Natural killer cell treated with Interleukin-12 subunit alpha and Interleukin-12 subunit beta and Interleukin-15 and Interleukin-18, amount 100 ng/mL, for 72 hours (primary cell): ENCODE results near the gene P2RX4. TPM values are rescaled to one million over a fixed set of nuclear protein-coding genes. Genes with fewer than 3 reads are reported as not detected.
"Not testable (repeated sequence)": the region's sequence is repeated elsewhere in the genome, so short reads cannot be mapped to it uniquely, and the experiment has no call there.

Experiments
- ATAC-seq, 2 donors: fragments of 150-1000 bp; cut with Tn5 transposase in 1 of 2; sonication (Bioruptor Pico), chemical (Tn5 transposase) in 1 of 2; 2 replicates each; pipeline ENCODE4 v1.10.0; 2021
- DNase-seq: peaks from one replicate; pipeline ENCODE4 v3.0.0; 2022; ENCODE audit warnings: low spot score
- H3K27ac Mint-ChIP-seq, 2 donors: 1 replicate in 1 of 2; 2 replicates in 1 of 2; pipeline ENCODE4 v1.8.0; 2022; ENCODE audit warnings: mixed read lengths in 2 of 2, mild to moderate bottlenecking in 1 of 2, moderate library complexity in 1 of 2
- H3K27me3 Mint-ChIP-seq, 2 donors: 1 replicate in 1 of 2; 2 replicates in 1 of 2; pipeline ENCODE4 v1.8.0; 2022; ENCODE audit warnings: mixed read lengths in 2 of 2
- H3K36me3 Mint-ChIP-seq: one replicate; pipeline ENCODE4 v1.8.0; 2022; ENCODE audit warnings: mixed read lengths
- H3K4me1 Mint-ChIP-seq, 2 donors: 1 replicate in 1 of 2; 2 replicates in 1 of 2; pipeline ENCODE4 v1.8.0; 2022; ENCODE audit warnings: low read depth in 2 of 2, mixed read lengths in 2 of 2, mild to moderate bottlenecking in 1 of 2
- H3K4me3 Mint-ChIP-seq: one replicate; pipeline ENCODE4 v1.8.0; 2022; ENCODE audit warnings: mixed read lengths
- H3K9me3 Mint-ChIP-seq: 2 replicates; pipeline ENCODE4 v1.8.0; 2022; ENCODE audit warnings: mixed read lengths
- total RNA-seq, 2 donors: library from RNA; stranded (reverse); gene quantifications; one replicate each; pipeline ENCODE4 v1.2.3, GENCODE V29; 2022

The P2RX4 gene
- total RNA-seq, 2 donors from 2014 or later: 39.8 to 46.6 TPM

GRCh38 chr12:121218588-121219352, 8.8 kb downstream of the P2RX4 start:
- no peaks in the 10 kb centered on the region for H3K27me3 Mint-ChIP-seq
- H3K27ac Mint-ChIP-seq: peak overlapping the region in 1 of 2 donors; percentile 45

DNA sequence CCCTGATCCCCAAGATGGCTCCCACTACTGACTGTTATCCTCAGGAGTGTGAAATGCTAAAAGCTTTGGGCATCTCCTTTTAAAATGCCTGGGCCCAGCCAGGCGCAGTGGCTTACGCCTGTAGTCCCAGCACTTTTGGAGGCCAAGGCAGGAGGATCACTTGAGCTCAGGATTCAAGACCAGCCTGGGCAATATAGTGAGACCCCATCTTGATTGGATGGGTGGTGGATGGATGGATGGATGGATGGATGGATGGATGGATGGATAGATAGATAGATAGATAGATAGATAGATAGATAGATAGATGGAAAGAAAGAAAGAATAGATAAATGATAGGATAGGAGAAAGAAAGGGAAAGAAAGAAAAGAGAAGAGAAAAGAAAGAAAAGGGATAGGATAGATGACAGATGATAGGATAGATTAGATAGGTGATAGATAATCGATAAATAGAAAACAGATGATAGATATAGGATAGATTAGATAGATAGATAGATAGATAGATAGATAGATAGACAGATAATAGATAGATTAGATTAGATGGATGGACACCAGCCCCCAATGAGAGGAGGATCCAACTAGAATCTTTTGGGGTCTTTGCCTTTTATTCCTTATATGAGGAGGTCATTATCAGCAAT, 9.5 kb downstream of the P2RX4 start:
- H3K9me3 Mint-ChIP-seq: no peaks in the 10 kb centered on the region
- peaks cover 5% of the 10 kb centered on the region for H3K36me3 Mint-ChIP-seq
- no peak for ATAC-seq
- H3K4me1 Mint-ChIP-seq: peaks cover 29 to 39% of the 10 kb centered on the region in 2 donors
- no peak overlapping the region for H3K4me3 Mint-ChIP-seq
- no peaks in the 10 kb centered on the region for H3K27me3 Mint-ChIP-seq
- DNase-seq: no peak
- H3K27ac Mint-ChIP-seq: peak overlapping the region in 1 of 2 donors; percentile 22

More at GRCh38 chr12:121218588-121219352, 8.8 kb downstream of the P2RX4 start:
- ATAC-seq (no peak), DNase-seq (no peak)
- H3K4me1 Mint-ChIP-seq: peaks cover 29 to 40% of the 10 kb centered on the region in 2 donors
- no peak overlapping the region for H3K4me3 Mint-ChIP-seq
- H3K36me3 Mint-ChIP-seq: peaks cover 5% of the 10 kb centered on the region
- H3K9me3 Mint-ChIP-seq: no peaks in the 10 kb centered on the region

GRCh38 chr12:121222847-121223246, 12.9 kb downstream of the P2RX4 start:
- no peaks in the 10 kb centered on the region for H3K27me3 Mint-ChIP-seq
- no peak for DNase-seq
- no peak overlapping the region for H3K4me3 Mint-ChIP-seq
- peak overlapping the region; percentile 64 to 80 for H3K27ac Mint-ChIP-seq
- H3K9me3 Mint-ChIP-seq: no peaks in the 10 kb centered on the region
- peaks cover 20 to 27% of the 10 kb centered on the region in 2 donors for H3K4me1 Mint-ChIP-seq
- ATAC-seq: peak; percentile 28 to 35
- no peaks in the 10 kb centered on the region for H3K36me3 Mint-ChIP-seq

DNA sequence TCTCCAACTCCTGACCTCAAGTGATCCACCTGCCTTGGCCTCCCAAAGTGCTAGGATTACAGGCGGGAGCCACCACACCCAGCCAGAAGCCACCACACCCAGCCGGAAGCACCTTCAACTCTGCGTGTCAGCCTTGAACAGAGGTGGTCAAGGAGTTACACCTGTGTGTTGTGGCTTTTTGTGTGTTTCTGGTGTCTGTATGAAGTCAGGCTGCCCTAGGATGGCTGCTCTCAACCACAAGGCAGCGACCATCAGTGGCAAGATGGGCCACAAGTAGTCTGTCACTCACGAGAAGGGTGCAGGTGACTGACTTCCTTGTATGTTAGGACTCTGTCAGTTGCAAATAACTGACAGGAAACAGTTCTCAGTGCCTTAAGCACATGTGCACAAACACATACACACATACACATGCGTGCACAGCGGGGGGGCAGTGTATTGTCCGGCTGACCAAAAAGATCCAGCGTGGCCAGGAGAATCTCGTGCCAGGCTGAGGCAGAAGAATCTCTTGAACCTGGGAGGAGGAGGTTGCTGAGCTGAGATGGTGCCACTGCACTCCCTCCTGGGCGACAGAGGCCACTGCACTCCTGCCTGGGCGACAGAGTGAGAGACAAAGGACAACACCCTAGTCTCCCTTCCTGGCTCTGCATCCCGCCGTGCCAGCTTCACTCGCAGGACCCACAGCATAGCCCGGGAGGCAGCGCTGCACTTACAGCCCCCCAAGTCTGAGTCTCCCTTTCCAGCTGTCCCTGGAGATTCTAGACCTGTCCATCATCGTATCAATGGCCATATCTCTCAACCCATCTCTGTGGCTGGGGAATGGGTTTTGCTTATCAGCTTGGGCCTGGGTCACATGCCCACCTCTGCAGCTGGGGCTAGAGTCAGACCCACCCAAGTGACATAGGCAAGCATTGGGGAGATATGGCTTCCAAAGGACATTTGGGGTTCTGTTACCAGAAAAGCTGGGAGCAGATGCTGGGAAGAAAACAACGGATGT, 13.7 kb downstream of the P2RX4 start:
- peak overlapping the region; percentile 54 for H3K4me3 Mint-ChIP-seq

GRCh38 chr12:121224591-121224990, 14.7 kb downstream of the P2RX4 start:
- Mint-ChIP-seq H3K27me3 (no peaks in the 10 kb centered on the region), H3K4me3 (peak overlapping the region; percentile 59), H3K9me3 (no peaks in the 10 kb centered on the region), H3K4me1 (peaks cover 20 to 24% of the 10 kb centered on the region in 2 donors), H3K36me3 (no peaks in the 10 kb centered on the region), H3K27ac (peak overlapping the region; percentile 64 to 80)
- DNase-seq (no peak), ATAC-seq (peak; percentile 64 to 78)

More for the DNA sequence above, 13.7 kb downstream of the P2RX4 start:
- Mint-ChIP-seq H3K9me3 (no peaks in the 10 kb centered on the region), H3K27me3 (no peaks in the 10 kb centered on the region), H3K36me3 (no peaks in the 10 kb centered on the region), H3K4me1 (peaks cover 20 to 27% of the 10 kb centered on the region in 2 donors), H3K27ac (peak overlapping the region; percentile 64 to 80)
- DNase-seq (no peak), ATAC-seq (peak; percentile 73)

GRCh38 chr12:121226399-121226798, 16.5 kb downstream of the P2RX4 start:
- Mint-ChIP-seq H3K4me1 (peaks cover 20 to 23% of the 10 kb centered on the region in 2 donors), H3K27me3 (no peaks in the 10 kb centered on the region), H3K9me3 (no peaks in the 10 kb centered on the region), H3K4me3 (no peak overlapping the region), H3K27ac (peak overlapping the region in 1 of 2 donors; percentile 35), H3K36me3 (no peaks in the 10 kb centered on the region)
- ATAC-seq: no peak
- DNase-seq: no peak

DNA sequence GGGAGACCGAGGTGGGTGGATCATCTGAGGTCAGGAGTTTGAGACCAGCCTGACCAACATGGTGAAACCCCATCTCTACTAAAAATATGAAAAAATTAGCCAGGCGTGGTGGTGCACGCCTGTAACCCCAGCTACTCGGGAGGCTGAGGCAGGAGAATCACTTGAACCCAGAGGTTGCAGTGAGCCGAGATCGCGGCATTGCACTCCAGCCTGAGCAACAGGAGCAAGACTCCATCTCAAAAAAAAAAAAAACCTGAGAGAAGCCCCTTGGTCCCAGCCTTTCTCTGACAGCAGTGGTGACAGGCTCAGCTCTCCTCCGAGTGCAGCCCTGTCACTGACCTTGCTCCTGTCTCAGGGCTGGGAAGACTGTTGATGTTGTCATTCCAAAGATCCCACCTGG, 16.9 kb downstream of the P2RX4 start:
- not testable (repeated sequence) for H3K4me3 Mint-ChIP-seq, H3K36me3 Mint-ChIP-seq, H3K27ac Mint-ChIP-seq, H3K27me3 Mint-ChIP-seq, H3K9me3 Mint-ChIP-seq, ATAC-seq, DNase-seq
- H3K4me1 Mint-ChIP-seq: peaks cover 20 to 24% of the 10 kb centered on the region in 2 donors

DNA sequence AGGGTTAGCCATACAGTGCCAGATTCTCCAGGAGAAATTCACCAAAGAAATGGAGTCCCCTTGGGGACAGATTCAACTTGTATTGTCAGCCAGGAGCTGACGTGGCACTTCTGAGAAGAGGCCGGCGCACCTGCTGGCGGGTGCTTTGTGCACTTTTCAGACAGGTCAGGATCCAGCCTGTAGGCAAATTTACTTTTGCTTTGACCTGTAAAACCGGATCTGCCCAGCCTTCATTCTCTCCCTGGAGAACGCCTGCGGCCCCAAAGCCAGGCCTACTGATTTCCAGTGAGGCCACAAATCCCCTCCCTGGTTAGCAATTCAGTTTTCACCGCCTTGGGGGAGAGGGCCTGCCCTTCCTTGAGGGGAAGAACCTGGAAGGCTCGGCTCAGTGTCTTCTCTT, 17.4 kb downstream of the P2RX4 start:
- Mint-ChIP-seq H3K27ac (no peak overlapping the region), H3K4me1 (peaks cover 20 to 24% of the 10 kb centered on the region in 2 donors), H3K27me3 (no peaks in the 10 kb centered on the region), H3K4me3 (no peak overlapping the region), H3K36me3 (no peaks in the 10 kb centered on the region), H3K9me3 (no peaks in the 10 kb centered on the region)
- ATAC-seq: no peak
- DNase-seq: no peak

DNA sequence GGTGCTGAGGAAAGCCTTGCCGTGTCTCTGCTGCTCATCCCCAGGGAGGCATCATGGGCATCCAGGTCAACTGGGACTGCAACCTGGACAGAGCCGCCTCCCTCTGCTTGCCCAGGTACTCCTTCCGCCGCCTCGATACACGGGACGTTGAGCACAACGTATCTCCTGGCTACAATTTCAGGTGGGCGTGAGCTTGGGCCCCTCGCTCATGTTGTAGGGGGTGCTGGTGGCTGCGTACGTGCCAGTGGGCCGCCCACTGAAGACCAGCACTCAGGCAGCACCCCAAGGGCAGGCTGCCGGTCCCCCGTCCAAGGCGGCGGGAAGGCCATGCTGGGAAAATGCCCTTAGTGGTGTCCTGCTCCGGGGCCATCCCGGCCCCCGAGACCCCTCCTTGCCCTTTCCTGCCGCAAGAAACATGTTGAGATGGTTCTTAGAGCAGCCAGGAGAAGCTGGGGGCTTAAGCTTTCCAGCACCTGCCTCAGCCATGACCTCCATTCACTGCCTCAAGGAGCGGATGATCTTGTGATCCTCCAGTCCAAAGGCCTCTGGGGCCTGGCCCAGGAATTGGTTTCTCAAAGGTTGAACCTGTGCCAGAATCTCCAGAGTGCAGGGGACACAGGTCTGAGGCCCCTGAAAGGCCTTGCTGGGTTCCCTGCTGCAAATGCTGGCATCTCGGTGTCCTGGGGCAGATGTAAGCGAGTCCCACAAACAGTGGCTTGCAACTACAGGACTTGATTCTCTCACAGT, 19.2 kb downstream of the P2RX4 start:
- Mint-ChIP-seq H3K4me1 (peaks cover 7 to 8% of the 10 kb centered on the region in 2 donors), H3K9me3 (no peaks in the 10 kb centered on the region), H3K27ac (no peak overlapping the region), H3K36me3 (no peaks in the 10 kb centered on the region), H3K4me3 (no peak overlapping the region), H3K27me3 (no peaks in the 10 kb centered on the region)
- DNase-seq (no peak), ATAC-seq (no peak)

GRCh38 chr12:121229826-121230537, 20.1 kb downstream of the P2RX4 start:
- H3K9me3 Mint-ChIP-seq, H3K4me1 Mint-ChIP-seq, H3K4me3 Mint-ChIP-seq, H3K27me3 Mint-ChIP-seq, H3K36me3 Mint-ChIP-seq: not testable (repeated sequence)
- peak; percentile 76 to 82 for ATAC-seq
- peak overlapping the region in 1 of 2 donors; percentile 60 for H3K27ac Mint-ChIP-seq
- peak; percentile 82 for DNase-seq

DNA sequence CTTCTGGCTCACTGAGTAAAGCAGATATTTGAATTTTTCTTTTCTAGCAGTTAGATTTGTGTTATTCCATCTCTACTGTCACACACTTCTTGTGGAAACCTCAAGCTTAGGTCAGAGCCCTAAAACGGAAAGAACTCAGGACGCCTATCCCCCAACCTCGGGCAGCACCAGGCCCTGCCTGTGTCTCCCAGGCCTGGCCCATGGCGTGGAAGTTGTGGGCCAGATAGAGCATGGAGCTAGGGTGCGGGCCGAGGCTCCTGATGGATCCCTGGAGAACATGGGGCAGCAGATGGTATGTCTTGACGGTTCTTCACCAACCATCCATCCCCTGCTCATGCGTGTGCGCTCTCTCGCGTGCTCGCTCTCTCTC, 20.6 kb downstream of the P2RX4 start:
- H3K9me3 Mint-ChIP-seq: no peaks in the 10 kb centered on the region
- peak overlapping the region in 1 of 2 donors; percentile 60 for H3K27ac Mint-ChIP-seq
- no peak overlapping the region for H3K4me3 Mint-ChIP-seq
- peak in 1 of 2 donors; percentile 17 for ATAC-seq
- H3K27me3 Mint-ChIP-seq: no peaks in the 10 kb centered on the region
- peaks cover 0 to 3% of the 10 kb centered on the region in 2 donors for H3K4me1 Mint-ChIP-seq
- no peak for DNase-seq
- no peaks in the 10 kb centered on the region for H3K36me3 Mint-ChIP-seq

DNA sequence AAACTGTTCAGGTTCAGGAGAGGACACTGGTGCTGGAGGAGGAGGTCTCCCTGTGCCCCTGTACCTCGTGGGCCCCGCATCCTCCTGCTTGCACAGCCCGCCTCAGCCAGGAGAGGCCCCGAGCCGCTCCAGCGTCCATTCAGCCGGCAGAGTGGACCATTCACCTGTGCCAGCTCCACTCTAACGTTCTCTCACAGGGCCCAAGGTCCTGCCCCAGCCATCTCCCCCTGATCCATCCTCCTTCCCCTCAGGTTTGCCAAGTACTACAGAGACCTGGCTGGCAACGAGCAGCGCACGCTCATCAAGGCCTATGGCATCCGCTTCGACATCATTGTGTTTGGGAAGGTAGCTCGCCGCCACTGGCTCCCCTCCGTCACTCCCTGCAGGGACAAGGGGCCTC, 22.2 kb downstream of the P2RX4 start:
- Mint-ChIP-seq H3K4me1 (peaks cover 0 to 3% of the 10 kb centered on the region in 2 donors), H3K36me3 (no peaks in the 10 kb centered on the region), H3K9me3 (no peaks in the 10 kb centered on the region), H3K27me3 (no peaks in the 10 kb centered on the region), H3K27ac (no peak overlapping the region), H3K4me3 (no peak overlapping the region)
- ATAC-seq (no peak), DNase-seq (no peak)
